ENCODE data around the gene MAP7D3. TPM values are rescaled to one million over a fixed set of nuclear protein-coding genes. Genes with fewer than 3 reads are reported as not detected.
"Not testable (repeated sequence)": the region's sequence is repeated elsewhere in the genome, so short reads cannot be mapped to it uniquely, and the experiment has no call there.

The MAP7D3 gene
- polyA plus RNA-seq (2011; rRNA removed), result 15.7 and 17.5 TPM in 2 replicates
- polyA minus RNA-seq (2011; rRNA and poly(A)+ RNA removed), result 13.1 and 13.3 TPM in 2 replicates

- H3K36me3 ChIP-seq (ENCODE audit: control insufficient read depth, insufficient read depth, low read length), result no peaks in the 10 kb centered on the region
- peak within 1 kb of the TSS; percentile 71 for H3K4me3 ChIP-seq (ENCODE audit: low read depth, low read length)
- no peaks in the 10 kb centered on the region for H3K27me3 ChIP-seq (ENCODE audit: control insufficient read depth, insufficient read depth, low read length)
- DNase-seq (ENCODE audit: low read depth), result no peak
- ChIA-PET CTCF (no interaction called here), POLR2A (no interaction called here)
- TF ChIP-seq CTCF (IDR thresholded peaks at IDR 0.05; ENCODE audit: insufficient read depth, low read depth, low read length), result no peak
These were observed at the start of gene MAP7D3 for GRCh38 chrX:136251041-136251991. Gene MAP7D3 (minus strand): TSS chrX:136251400. CDS start chrX:136251358, 42 bp downstream.

GRCh38 chrX:136300721-136301120, 49.5 kb upstream of the MAP7D3 start, which contains the start of gene ADGRG4:
Gene ADGRG4 (plus strand): TSS chrX:136300963. CDS start chrX:136308778, 7,815 bp downstream.
- H3K4me3 ChIP-seq (ENCODE audit: low read depth, low read length); POLR2A ChIA-PET; H3K36me3 ChIP-seq (ENCODE audit: control insufficient read depth, insufficient read depth, low read length); H3K27me3 ChIP-seq (ENCODE audit: control insufficient read depth, insufficient read depth, low read length); CTCF ChIA-PET; DNase-seq (ENCODE audit: low read depth): not testable (repeated sequence)

- Histone ChIP-seq H3K4me3 (ENCODE audit: low read depth, low read length) (no peak overlapping the region), H3K27me3 (ENCODE audit: control insufficient read depth, insufficient read depth, low read length) (no peaks in the 10 kb centered on the region), H3K36me3 (ENCODE audit: control insufficient read depth, insufficient read depth, low read length) (no peaks in the 10 kb centered on the region)
- CTCF ChIA-PET, result interaction anchor here (0.5 kb wide), 1 partner anchor 274 kb away, joined by 3 read pairs; no protein-coding TSS in a partner anchor
- TF ChIP-seq CTCF (IDR thresholded peaks at IDR 0.05; ENCODE audit: insufficient read depth, low read depth, low read length), result no peak
- POLR2A ChIA-PET, result no interaction called here
- DNase-seq (ENCODE audit: low read depth), result no peak
These were observed 44.2 kb upstream of the MAP7D3 start for GRCh38 chrX:136295380-136295779.

- CTCF ChIA-PET, result no interaction called here
- TF ChIP-seq CTCF (IDR thresholded peaks at IDR 0.05; ENCODE audit: insufficient read depth, low read depth, low read length), result no peak
- POLR2A ChIA-PET, result no interaction called here
- no peak for DNase-seq (ENCODE audit: low read depth)
- no peaks in the 10 kb centered on the region for H3K36me3 ChIP-seq (ENCODE audit: control insufficient read depth, insufficient read depth, low read length)
- no peaks in the 10 kb centered on the region for H3K27me3 ChIP-seq (ENCODE audit: control insufficient read depth, insufficient read depth, low read length)
- no peak overlapping the region for H3K4me3 ChIP-seq (ENCODE audit: low read depth, low read length)
These were observed 41.5 kb upstream of the MAP7D3 start for GRCh38 chrX:136292656-136293055.

- ChIA-PET POLR2A (no interaction called here), CTCF (no interaction called here)
- TF ChIP-seq CTCF (IDR thresholded peaks at IDR 0.05; ENCODE audit: insufficient read depth, low read depth, low read length), result no peak
- no peak for DNase-seq (ENCODE audit: low read depth)
- no peaks in the 10 kb centered on the region for H3K36me3 ChIP-seq (ENCODE audit: control insufficient read depth, insufficient read depth, low read length)
- H3K4me3 ChIP-seq (ENCODE audit: low read depth, low read length), result no peak overlapping the region
- H3K27me3 ChIP-seq (ENCODE audit: control insufficient read depth, insufficient read depth, low read length), result no peaks in the 10 kb centered on the region
These were observed 40.6 kb upstream of the MAP7D3 start for GRCh38 chrX:136291824-136292223.

GRCh38 chrX:136286375-136286774, 35.2 kb upstream of the MAP7D3 start:
- POLR2A ChIA-PET; H3K27me3 ChIP-seq (ENCODE audit: control insufficient read depth, insufficient read depth, low read length); DNase-seq (ENCODE audit: low read depth); H3K4me3 ChIP-seq (ENCODE audit: low read depth, low read length); CTCF ChIA-PET; H3K36me3 ChIP-seq (ENCODE audit: control insufficient read depth, insufficient read depth, low read length): not testable (repeated sequence)
